ENCODE data around the gene GALNT13. TPM values are rescaled to one million over a fixed set of nuclear protein-coding genes. Genes with fewer than 3 reads are reported as not detected.

The GALNT13 gene
- total and polyA plus RNA-seq, 2 of the 13 experiments (the other 11 are each of a cell fraction or from before 2014, with no cell fraction given): 1.3 to 5.0 TPM

GRCh38 chr2:153944800-153945199 is 73.1 kb downstream of the GALNT13 start:
- H2AFZ ChIP-seq (ENCODE audit: low read length): no peak overlapping the region
- no peak overlapping the region for H3K27ac ChIP-seq (ENCODE audit: extremely low read length, insufficient read depth, low read length)
- no peak for DNase-seq (ENCODE audit: low spot score)
- intact Hi-C loops (cut with micrococcal nuclease; ENCODE audit: unreplicated experiment): no loop called here
- 11% methylated on average over 8 of the region's 8 CpGs for WGBS (ENCODE audit: low lambda C conversion rate)
- BruUV-seq (replicated peaks): no TSS peak
- no peak for ATAC-seq
- H3K27me3 ChIP-seq (ENCODE audit: control insufficient read depth in 1 of 2, insufficient read depth in 2 of 2, low read length in 2 of 2): no peaks in the 10 kb centered on the region
- no peaks in the 10 kb centered on the region for H3K79me2 ChIP-seq (ENCODE audit: insufficient read depth, low read length)
- H3K36me3 ChIP-seq (replicated peaks in 1 of 2; ENCODE audit: control insufficient read depth in 1 of 2, insufficient read depth in 2 of 2, low read length in 2 of 2): no peaks in the 10 kb centered on the region
- TF ChIP-seq ZMAT3 (CRISPR knock-in tag; conservative IDR thresholded peaks at IDR 0.05): no peak
- H3K4me2 ChIP-seq (ENCODE audit: low read depth, low read length): no peak overlapping the region
- ChIA-PET POLR2A (no interaction called here), CTCF (ENCODE audit: low intra/inter-chr PET ratio, low total read pairs) (no interaction called here)
- no peak for FAIRE-seq
- H3K9me3 ChIP-seq (ENCODE audit: low read length): no peaks in the 10 kb centered on the region
- in situ Hi-C loops (cut with HindIII; ENCODE audit: extremely low pct_ligation_motif_present, low pct_unique_long_range_greater_than_20kb): no loop called here
- H4K20me1 ChIP-seq (ENCODE audit: insufficient read depth, low read length): no peaks in the 10 kb centered on the region
- no peaks in the 10 kb centered on the region for H3K4me1 ChIP-seq (ENCODE audit: insufficient read depth, low read length)
- H3K9ac ChIP-seq (ENCODE audit: insufficient read depth, low read depth, low read length): no peak overlapping the region
- H3K4me3 ChIP-seq (replicated peaks in 1 of 3; ENCODE audit: insufficient read depth in 1 of 3, low read depth in 2 of 3, low read length in 3 of 3): no peak overlapping the region

- ATAC-seq: no peak
- H3K4me3 ChIP-seq (replicated peaks in 1 of 3; ENCODE audit: insufficient read depth in 1 of 3, low read depth in 2 of 3, low read length in 3 of 3): no peak overlapping the region
- H4K20me1 ChIP-seq (ENCODE audit: insufficient read depth, low read length): no peaks in the 10 kb centered on the region
- no peak for FAIRE-seq
- H3K4me1 ChIP-seq (ENCODE audit: insufficient read depth, low read length): no peaks in the 10 kb centered on the region
- no peak overlapping the region for H3K4me2 ChIP-seq (ENCODE audit: low read depth, low read length)
- H3K27me3 ChIP-seq (ENCODE audit: control insufficient read depth in 1 of 2, insufficient read depth in 2 of 2, low read length in 2 of 2): no peaks in the 10 kb centered on the region
- TF ChIP-seq MAFK (conservative IDR thresholded peaks at IDR 0.05 in 1 of 2, IDR thresholded peaks at IDR 0.05 in 1 of 2; ENCODE audit: low read length in 2 of 2) (peak; percentile 27 to 64; a peak in 3 of 4 replicates), ZNF282 (IDR thresholded peaks at IDR 0.05; ENCODE audit: partially characterized antibody) (no peak), KDM4B (CRISPR knock-in tag; IDR thresholded peaks at IDR 0.05) (no peak), MAFF (IDR thresholded peaks at IDR 0.05; ENCODE audit: low read depth, low read length) (peak; percentile 47), RXRA (CRISPR knock-in tag; IDR thresholded peaks at IDR 0.05) (no peak), SRSF9 (IDR thresholded peaks at IDR 0.05; ENCODE audit: borderline replicate concordance, insufficient read depth, low read depth, low read length, poor library complexity, severe bottlenecking) (no peak), ZNF260 (CRISPR knock-in tag; IDR thresholded peaks at IDR 0.05; ENCODE audit: borderline replicate concordance, low read depth) (no peak), SIX4 (CRISPR knock-in tag; IDR thresholded peaks at IDR 0.05) (no peak), KIAA2018 (CRISPR knock-in tag; IDR thresholded peaks at IDR 0.05; ENCODE audit: borderline replicate concordance) (no peak)
- ChIA-PET POLR2A (no interaction called here), CTCF (ENCODE audit: low intra/inter-chr PET ratio, low total read pairs) (no interaction called here)
- no TSS peak for BruUV-seq (replicated peaks)
- DNase-seq (ENCODE audit: low spot score): no peak
- H2AFZ ChIP-seq (ENCODE audit: low read length): no peak overlapping the region
- H3K27ac ChIP-seq (ENCODE audit: extremely low read length, insufficient read depth, low read length): no peak overlapping the region
- H3K36me3 ChIP-seq (replicated peaks in 1 of 2; ENCODE audit: control insufficient read depth in 1 of 2, insufficient read depth in 2 of 2, low read length in 2 of 2): no peaks in the 10 kb centered on the region
- intact Hi-C loops (cut with micrococcal nuclease; ENCODE audit: unreplicated experiment) (no loop called here), in situ Hi-C loops (cut with HindIII; ENCODE audit: extremely low pct_ligation_motif_present, low pct_unique_long_range_greater_than_20kb) (no loop called here)
- H3K9me3 ChIP-seq (ENCODE audit: low read length): no peaks in the 10 kb centered on the region
- H3K9ac ChIP-seq (ENCODE audit: insufficient read depth, low read depth, low read length): no peak overlapping the region
- no peaks in the 10 kb centered on the region for H3K79me2 ChIP-seq (ENCODE audit: insufficient read depth, low read length)
Measured at GRCh38 chr2:153946036-153946435, 74.3 kb downstream of the GALNT13 start.
